Measurements from ENCODE around the gene APOL1. TPM values are rescaled to one million over a fixed set of nuclear protein-coding genes. Genes with fewer than 3 reads are reported as not detected.

APOL1 gene
- total and polyA plus RNA-seq, 9 of the 15 experiments (the other 6 are each of a cell fraction or from before 2014, with no cell fraction given), result 2.5 to 9.7 (median 5.6) TPM

- no peak for ATAC-seq
- ChIA-PET CTCF (ENCODE audit: low intra/inter-chr PET ratio) (no interaction called here), POLR2A (interaction anchor here (1.1 to 1.5 kb wide), 3 partner anchors 9 to 165 kb away, joined by 3 read pairs; no protein-coding TSS in a partner anchor)
- 95% methylated on average over 7 of the region's 7 CpGs for WGBS (ENCODE audit: insufficient coverage, low coverage, missing lambda C conversion rate)
- FAIRE-seq, result no peak
- in situ Hi-C loops (cut with MboI) (no loop called here), intact Hi-C loops (cut with micrococcal nuclease) (no loop called here)
- no peaks in the 10 kb centered on the region for H3K9me3 ChIP-seq (replicated peaks; ENCODE audit: control insufficient read depth, insufficient read depth, low read depth, low read length)
- no peaks in the 10 kb centered on the region for H3K79me2 ChIP-seq (ENCODE audit: control insufficient read depth, insufficient read depth, low read length)
- no peaks in the 10 kb centered on the region for H3K9me1 ChIP-seq (ENCODE audit: control insufficient read depth, insufficient read depth, low read length)
- no peak for DNase-seq (ENCODE audit: extremely low read depth in 1 of 4, low spot score in 3 of 4)
- peaks cover 74% of the 10 kb centered on the region; the same call in 2 of the 3 replicates for H3K36me3 ChIP-seq (ENCODE audit: control insufficient read depth, insufficient read depth, low read length)
- TF ChIP-seq ELF1 (tag; IDR thresholded peaks at IDR 0.05) (no peak), E2F4 (CRISPR knock-in tag; IDR thresholded peaks at IDR 0.05; ENCODE audit: low read depth) (no peak), ZNF253 (CRISPR knock-in tag; conservative IDR thresholded peaks at IDR 0.05) (no peak), ARHGAP35 (IDR thresholded peaks at IDR 0.05; ENCODE audit: partially characterized antibody) (no peak), BDP1 (IDR thresholded peaks at IDR 0.05; ENCODE audit: insufficient read depth, insufficient read length) (no peak), HNRNPK (IDR thresholded peaks at IDR 0.05; ENCODE audit: low read depth, low read length, poor library complexity, severe bottlenecking) (no peak), SIX5 (IDR thresholded peaks at IDR 0.05; ENCODE audit: borderline replicate concordance in 1 of 2, insufficient read depth in 1 of 2, low read depth in 1 of 2, low read length in 2 of 2) (no peak), EGR1 (conservative IDR thresholded peaks at IDR 0.05) (no peak), SRF (CRISPR knock-in tag; IDR thresholded peaks at IDR 0.05) (no peak)
- H3K9ac ChIP-seq (ENCODE audit: insufficient read depth in 1 of 2, low read depth in 2 of 2, low read length in 2 of 2), result no peak overlapping the region
- no peak overlapping the region for H3K27ac ChIP-seq (ENCODE audit: extremely low read depth, low read depth, low read length)
- H3K4me1 ChIP-seq (replicated peaks in 1 of 2; ENCODE audit: control insufficient read depth in 2 of 2, insufficient read depth in 2 of 2, low read length in 2 of 2), result no peaks in the 10 kb centered on the region
- H3K4me3 ChIP-seq, result no peak overlapping the region
- H2AFZ ChIP-seq (ENCODE audit: low read depth, low read length), result no peak overlapping the region
- no peak overlapping the region for H3K4me2 ChIP-seq (ENCODE audit: insufficient read depth, low read length)
- H4K20me1 ChIP-seq (replicated peaks; ENCODE audit: control insufficient read depth, insufficient read depth, low read length), result no peaks in the 10 kb centered on the region
- no TSS peak for BruUV-seq (replicated peaks)
- no peaks in the 10 kb centered on the region for H3K27me3 ChIP-seq (ENCODE audit: control insufficient read depth in 2 of 2, insufficient read depth in 2 of 2, low read length in 2 of 2)
Observed at GRCh38 chr22:36315325-36315724, 62.4 kb downstream of the APOL1 start.

All from K562 (cell line).